SK-N-SH (cell line): ENCODE data around the gene ZMAT1. TPM values are rescaled to one million over a fixed set of nuclear protein-coding genes. Genes with fewer than 3 reads are reported as not detected.

Source experiments
- CTCF ChIA-PET: fragments of 300-600, 350-600 bp; formaldehyde crosslinking; extraction: SDS; loops from one replicate; lab custom pipeline; 2021; lab: Yijun Ruan, JAX
- POLR2A ChIA-PET: fragments of 350-600 bp; sonication (Branson Sonifier 250); formaldehyde crosslinking; extraction: SDS; loops from one replicate; lab custom pipeline; 2020; ENCODE audit warnings: antibody characterized with exemption, inconsistent platforms; lab: Yijun Ruan, JAX
- DNase-seq: peaks from one replicate; pipeline ENCODE4 v3.0.0; 2012
- H2AFZ ChIP-seq: fragments of 200-600 bp; sonication (generic); 2 replicates; pipeline ENCODE4 v1.8.1; 2016; ENCODE audit warnings: antibody characterized with exemption, mild to moderate bottlenecking, low read depth
- H3F3A ChIP-seq: fragments of 200-600 bp; sonication (generic); replicated peaks from 2 replicates; pipeline ENCODE3; 2016; ENCODE audit warnings: antibody characterized with exemption, mild to moderate bottlenecking; ENCODE audit not compliant: insufficient read depth
- H3K27ac ChIP-seq, 2 experiments: fragments of 200-500 bp in 1 of 2; fragments of 200-600 bp in 1 of 2; sonication (Bioruptor generic) in 1 of 2; sonication (generic), shearing (Covaris generic) in 1 of 2; 2 replicates each; pipeline versions ENCODE4 v1.5.1 to v1.6.1; 2014 to 2016; ENCODE audit warnings: low read depth in 2 of 2, inconsistent platforms in 1 of 2, low read length in 1 of 2, mild to moderate bottlenecking in 1 of 2, mixed read lengths in 1 of 2
- H3K27me3 ChIP-seq: fragments of 200-600 bp; sonication (generic), shearing (Covaris generic); 2 replicates; pipeline ENCODE4 v1.6.1; 2016; ENCODE audit warnings: mixed run types; ENCODE audit not compliant: insufficient read depth
- H3K36me3 ChIP-seq, 2 experiments: fragments of 200-500 bp in 1 of 2; fragments of 200-600 bp in 1 of 2; sonication (Bioruptor generic) in 1 of 2; sonication (generic) in 1 of 2; replicated peaks in 1 of 2; 2 replicates each; pipeline versions ENCODE3 to v1.5.1; 2014 to 2016; ENCODE audit warnings: low read length in 1 of 2, mild to moderate bottlenecking in 1 of 2; ENCODE audit not compliant: insufficient read depth in 2 of 2, control insufficient read depth in 1 of 2
- H3K4me1 ChIP-seq, 2 experiments: fragments of 200-500 bp in 1 of 2; fragments of 200-600 bp in 1 of 2; sonication (Bioruptor generic) in 1 of 2; sonication (generic), shearing (Covaris generic) in 1 of 2; 2 replicates each; pipeline versions ENCODE4 v1.5.1 to v1.6.1; 2014 to 2016; ENCODE audit warnings: low read depth in 1 of 2, low read length in 1 of 2, mixed run types in 1 of 2; ENCODE audit not compliant: insufficient read depth in 2 of 2, control insufficient read depth in 1 of 2
- H3K4me2 ChIP-seq: fragments of 200-600 bp; sonication (generic), shearing (Covaris generic); 2 replicates; pipeline ENCODE4 v1.6.1; 2017; ENCODE audit warnings: mixed run types
- H3K4me3 ChIP-seq, 2 experiments: fragments of 200-500 bp in 1 of 2; fragments of 200-600 bp in 1 of 2; sonication (Bioruptor generic) in 1 of 2; sonication (generic), shearing (Covaris generic) in 1 of 2; 2 replicates each; pipeline versions ENCODE4 v1.5.1 to v1.8.1; 2014 to 2016; ENCODE audit warnings: low read depth in 2 of 2, inconsistent platforms in 1 of 2, low read length in 1 of 2, mild to moderate bottlenecking in 1 of 2, mixed read lengths in 1 of 2, moderate library complexity in 1 of 2
- H3K79me2 ChIP-seq: fragments of 200-600 bp; sonication (generic); 2 replicates; pipeline ENCODE4 v1.8.1; 2017; ENCODE audit warnings: mild to moderate bottlenecking; ENCODE audit not compliant: insufficient read depth
- H3K9ac ChIP-seq: fragments of 200-600 bp; sonication (generic); 2 replicates; pipeline ENCODE4 v1.6.1; 2017; ENCODE audit warnings: mixed run types
- H3K9me2 ChIP-seq: fragments of 200-600 bp; sonication (generic); 2 replicates; pipeline ENCODE4 v1.6.1; 2017; ENCODE audit warnings: mixed run types
- H3K9me3 ChIP-seq: fragments of 200-600 bp; sonication (generic); 2 replicates; pipeline ENCODE4 v1.6.1; 2017; ENCODE audit warnings: mixed run types, mild to moderate bottlenecking, moderate library complexity
- H4K20me1 ChIP-seq: fragments of 200-600 bp; sonication (generic); 2 replicates; pipeline ENCODE4 v1.6.1; 2017; ENCODE audit warnings: mild to moderate bottlenecking, mixed run types; ENCODE audit not compliant: insufficient read depth
- CTCF ChIP-seq: fragments of 200-600 bp; sonication (generic); IDR thresholded peaks from 2 replicates; pipeline ENCODE4 v1.6.1; 2017; ENCODE audit warnings: antibody characterized with exemption, mild to moderate bottlenecking, moderate library complexity
- FOSL2 ChIP-seq: IDR thresholded peaks from 2 replicates; pipeline ENCODE4 v1.4.0; 2012; ENCODE audit warnings: low read depth, mild to moderate bottlenecking, moderate library complexity, borderline replicate concordance
- FOXJ3 ChIP-seq: sonication (generic); formaldehyde crosslinking; IDR thresholded peaks from 2 replicates; pipeline ENCODE4 v1.5.1; 2020; ENCODE audit warnings: mild to moderate bottlenecking, missing genetic modification reagents
- IRF3 ChIP-seq: fragments of 150-350 bp; IDR thresholded peaks from 2 replicates; pipeline ENCODE4 v1.6.1; 2016; ENCODE audit warnings: mild to moderate bottlenecking, low read depth, low read length
- MAX ChIP-seq: IDR thresholded peaks from 2 replicates; pipeline ENCODE4 v1.4.0; 2012; ENCODE audit warnings: low read depth
- MEF2A ChIP-seq: IDR thresholded peaks from 2 replicates; pipeline ENCODE4 v1.4.0; 2012; ENCODE audit warnings: low read depth, borderline replicate concordance
- NRF1 ChIP-seq: IDR thresholded peaks from 2 replicates; pipeline ENCODE4 v1.6.1; 2012; ENCODE audit warnings: low read depth, mild to moderate bottlenecking, low read length
- PBX3 ChIP-seq: IDR thresholded peaks from 2 replicates; pipeline ENCODE4; 2012
- POLR2AphosphoS5 ChIP-seq: IDR thresholded peaks from 2 replicates; pipeline ENCODE4 v1.6.1; 2012; ENCODE audit warnings: low read depth, low read length
- REST ChIP-seq: IDR thresholded peaks from 2 replicates; pipeline ENCODE4 v1.6.1; 2012; ENCODE audit warnings: mild to moderate bottlenecking, low read depth, low read length, moderate library complexity
- SMC3 ChIP-seq: IDR thresholded peaks from 2 replicates; pipeline ENCODE4 v1.6.1; 2012; ENCODE audit warnings: low read depth, low read length, improper control_type of control experiment
- TCF12 ChIP-seq: IDR thresholded peaks from 2 replicates; pipeline ENCODE4 v1.4.0; 2012
- USF1 ChIP-seq: IDR thresholded peaks from 2 replicates; pipeline ENCODE4 v1.4.0; 2012; ENCODE audit warnings: low read depth, borderline replicate concordance
- YY1 ChIP-seq: IDR thresholded peaks from 2 replicates; pipeline ENCODE4 v1.4.0; 2012; ENCODE audit warnings: low read depth, mild to moderate bottlenecking
- WGBS: methylation state at CpG from one replicate; pipeline ENCODE4 v1.1.6; 2017; ENCODE audit warnings: low lambda C conversion rate; 5-methylcytosine and 5-hydroxymethylcytosine counted together
- polyA plus RNA-seq, 3 experiments: library from polyadenylated mRNA; depleted of rRNA; stranded (reverse); fragments of >200 nt; gene quantifications; 2 replicates each; pipeline ENCODE4 v1.2.3, GENCODE V29; 2012

ZMAT1 gene
- polyA plus RNA-seq, 1 of the 3 experiments (the other 2 are of a cell fraction), result 3.8 TPM

- 15% methylated on average over 2 of the region's 2 CpGs for WGBS
These were observed 24.7 kb upstream of the ZMAT1 start for GRCh38 chrX:101956556-101956955.

GRCh38 chrX:101950581-101950980, 18.8 kb upstream of the ZMAT1 start:
- H3K9ac ChIP-seq, result no peak overlapping the region
- no peaks in the 10 kb centered on the region for H3K36me3 ChIP-seq
- H3F3A ChIP-seq, result no peaks in the 10 kb centered on the region
- no peak overlapping the region for H2AFZ ChIP-seq
- no peaks in the 10 kb centered on the region for H3K9me3 ChIP-seq
- no peaks in the 10 kb centered on the region for H3K4me1 ChIP-seq
- H3K27ac ChIP-seq, result no peak overlapping the region
- POLR2A ChIA-PET, result no interaction called here
- no peak overlapping the region for H3K4me3 ChIP-seq
- no peaks in the 10 kb centered on the region for H4K20me1 ChIP-seq
- H3K27me3 ChIP-seq, result no peaks in the 10 kb centered on the region
- TF ChIP-seq CTCF (no peak), SMC3 (no peak), MAX (no peak), IRF3 (no peak), POLR2AphosphoS5 (no peak), FOXJ3 (no peak), YY1 (no peak), PBX3 (no peak), TCF12 (no peak), FOSL2 (no peak), REST (no peak), USF1 (no peak)
- CTCF ChIA-PET, result no interaction called here
- no peak overlapping the region for H3K4me2 ChIP-seq
- no peaks in the 10 kb centered on the region for H3K9me2 ChIP-seq
- H3K79me2 ChIP-seq, result no peaks in the 10 kb centered on the region
- no peak for DNase-seq
- WGBS, result 29% methylated on average over 4 of the region's 6 CpGs

More at GRCh38 chrX:101956556-101956955, 24.7 kb upstream of the ZMAT1 start:
- Histone ChIP-seq H3K9me2 (no peaks in the 10 kb centered on the region), H3K4me2 (no peak overlapping the region), H3K79me2 (no peaks in the 10 kb centered on the region), H4K20me1 (no peaks in the 10 kb centered on the region), H3K36me3 (no peaks in the 10 kb centered on the region), H2AFZ (no peak overlapping the region), H3K9me3 (no peaks in the 10 kb centered on the region), H3K4me3 (no peak overlapping the region), H3K27ac (no peak overlapping the region), H3F3A (no peaks in the 10 kb centered on the region), H3K9ac (no peak overlapping the region), H3K27me3 (no peaks in the 10 kb centered on the region), H3K4me1 (no peaks in the 10 kb centered on the region)
- POLR2A ChIA-PET, result no interaction called here
- no peak for DNase-seq
- CTCF ChIA-PET, result interaction anchor here (0.6 kb wide), 1 partner anchor 1546 kb away, joined by 3 read pairs; no protein-coding TSS in a partner anchor
- no peak for TF ChIP-seq MEF2A
- TF ChIP-seq NRF1, result no peak
